ENCODE measurements around the gene PARD6B.
"Not testable (repeated sequence)": the region's sequence is repeated elsewhere in the genome, so short reads cannot be mapped to it uniquely, and the experiment has no call there.

The PARD6B gene

DNA sequence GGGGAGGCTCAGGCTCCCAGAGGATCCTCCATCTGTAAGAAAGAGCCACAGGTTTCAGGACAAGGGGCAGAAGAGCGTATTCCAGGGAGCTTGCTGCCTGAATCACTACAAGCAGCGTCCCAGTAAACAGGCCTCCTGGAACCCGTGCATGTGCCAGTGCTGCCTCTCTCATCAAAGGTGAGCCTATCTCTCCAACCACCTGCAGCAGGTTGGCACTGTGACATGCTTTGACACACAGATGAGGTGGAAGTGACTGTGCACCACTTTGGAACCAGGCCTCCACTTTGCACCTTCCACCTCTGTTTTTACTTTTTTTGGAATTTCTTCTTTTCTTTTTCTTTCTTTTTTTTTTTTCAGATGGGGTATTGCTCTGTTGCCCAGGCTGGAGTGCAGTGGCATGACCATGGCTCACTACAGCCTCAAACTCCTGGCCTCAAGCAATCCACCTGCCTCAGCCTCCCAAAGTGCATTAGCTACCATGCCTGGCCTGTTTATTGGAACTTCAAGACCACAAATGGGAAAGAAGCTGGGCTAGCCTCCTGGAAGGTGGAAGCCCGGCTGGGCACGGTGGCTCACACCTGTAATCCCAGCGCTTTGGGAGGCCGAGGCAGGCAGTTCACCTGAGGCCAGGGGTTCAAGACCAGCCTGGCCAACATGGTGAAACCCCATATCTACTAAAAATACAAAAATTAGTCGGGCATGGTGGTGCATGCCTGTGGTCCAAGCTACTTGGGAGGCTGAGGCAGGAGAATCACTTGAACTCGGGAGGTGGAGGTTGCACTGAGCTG lies 27.5 kb upstream of the PARD6B start:
- not testable (repeated sequence) for DNase-seq

GRCh38 chr20:50704514-50704913 lies 26.9 kb upstream of the PARD6B start:
- no peak for DNase-seq

DNA sequence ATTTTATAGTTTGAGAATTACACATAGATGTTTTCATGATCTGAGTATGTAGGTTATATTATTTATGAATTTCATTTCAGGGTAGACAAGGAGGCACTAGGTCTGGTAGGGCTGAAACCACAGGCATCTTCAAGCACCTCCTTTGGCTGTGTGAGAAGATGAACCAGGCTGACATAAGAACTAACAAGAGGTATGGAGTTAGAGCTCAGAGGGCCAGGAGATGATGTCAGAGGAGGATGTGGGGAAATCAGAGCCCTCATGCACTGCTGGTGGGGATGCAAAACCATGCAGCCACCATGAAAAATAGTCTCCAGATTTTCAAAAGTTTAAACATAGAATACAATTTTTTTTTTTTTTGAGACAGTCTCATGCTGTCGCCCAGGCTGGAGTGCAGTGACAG lies 26.4 kb upstream of the PARD6B start:
- DNase-seq: no peak

DNA sequence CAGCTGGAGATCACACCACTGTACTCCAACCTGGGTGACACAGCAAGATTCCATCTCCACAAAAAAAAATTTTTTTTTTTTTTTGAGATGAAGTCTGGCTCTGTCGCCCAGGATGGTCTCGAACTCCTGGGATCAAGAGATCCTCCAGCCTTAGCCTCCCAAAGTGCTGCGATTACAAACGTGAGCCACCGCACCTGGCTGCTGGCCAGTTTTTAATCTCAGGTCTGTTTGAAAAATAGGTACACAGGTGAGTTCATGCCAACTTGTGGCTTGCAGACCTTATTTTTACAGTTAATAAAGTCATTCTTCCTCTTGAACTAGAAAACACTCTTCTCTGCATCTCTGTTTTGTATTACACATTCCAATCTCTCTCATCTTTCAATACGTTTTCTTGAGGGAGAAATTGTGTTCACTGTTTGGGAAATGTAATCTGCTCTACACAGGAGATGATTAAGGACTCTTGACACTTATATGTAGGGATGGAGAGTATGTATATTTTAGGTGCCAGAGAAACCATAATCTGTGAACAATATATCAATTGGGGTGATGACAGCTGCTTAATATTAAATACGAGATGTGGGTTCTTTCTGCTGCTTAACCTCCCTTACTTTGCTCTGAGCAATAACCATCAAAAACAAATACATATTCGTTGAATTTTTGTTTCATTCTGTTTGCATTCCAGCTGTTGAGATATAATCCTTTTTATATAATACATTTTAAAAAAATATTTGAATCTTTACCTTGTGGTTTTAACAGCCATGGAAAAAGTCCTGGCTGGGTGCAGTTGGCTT lies 22.3 kb upstream of the PARD6B start:
- DNase-seq: no peak

GRCh38 chr20:50709636-50709973 lies 21.8 kb upstream of the PARD6B start:
- DNase-seq: no peak

- peak; percentile 14 for DNase-seq
Measured at GRCh38 chr20:50710492-50711063, 20.8 kb upstream of the PARD6B start.

DNA sequence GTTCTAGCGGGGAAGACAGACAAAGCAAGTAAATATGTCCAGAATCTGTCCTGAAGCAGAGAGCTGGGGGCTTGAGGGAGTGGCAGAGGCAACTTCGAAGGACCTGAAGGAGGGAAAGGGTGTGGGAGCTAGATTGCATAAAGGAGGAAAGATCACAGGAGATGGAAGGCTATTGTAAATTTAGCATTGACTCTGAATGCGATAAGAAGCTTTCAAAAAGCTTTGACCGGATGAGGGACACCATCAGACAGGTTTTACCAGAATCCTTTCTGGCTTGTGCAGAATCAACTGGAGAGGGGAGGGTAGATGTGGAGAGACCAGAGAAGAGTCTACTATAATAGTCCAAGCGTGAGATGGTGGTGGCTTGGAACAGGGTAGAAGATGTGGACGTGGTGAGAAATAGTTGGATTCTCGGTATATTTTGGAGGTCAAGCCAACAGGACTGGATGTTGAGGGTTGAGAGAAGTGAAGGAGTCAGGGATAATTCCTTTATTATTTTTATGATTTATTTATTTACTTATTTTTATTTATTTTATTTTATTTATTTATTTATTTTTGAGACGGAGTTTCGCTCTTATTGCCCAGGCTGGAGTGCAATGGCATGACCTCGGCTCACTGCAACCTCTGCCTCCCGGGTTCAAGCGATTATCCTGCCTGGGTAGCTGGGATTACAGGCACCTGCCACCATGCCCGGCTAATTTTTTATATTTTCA lies 20.1 kb upstream of the PARD6B start:
- no peak for DNase-seq

- DNase-seq: no peak
Measured at GRCh38 chr20:50712771-50713656, 18.4 kb upstream of the PARD6B start.

DNA sequence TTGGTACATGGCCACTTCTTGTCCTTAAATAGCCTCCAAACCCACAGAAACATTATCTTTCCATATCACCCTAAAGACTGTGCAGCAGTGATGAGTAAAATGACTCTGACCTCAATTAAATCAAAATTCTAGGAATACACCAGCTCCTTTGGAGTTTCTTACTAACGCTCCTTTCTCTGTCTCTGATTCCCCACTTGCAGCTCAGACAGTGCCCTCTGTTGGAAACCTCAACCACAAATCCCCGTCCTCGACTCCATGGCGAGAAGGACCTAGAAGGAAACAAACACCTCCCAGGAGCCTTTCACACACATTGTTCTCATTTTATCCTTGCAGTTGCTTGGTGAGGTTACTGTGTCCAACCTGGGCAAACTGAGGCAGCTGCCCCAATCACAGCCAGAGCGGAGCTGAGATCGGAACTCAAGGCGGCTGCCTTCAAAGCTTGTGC lies 17.7 kb upstream of the PARD6B start:
- DNase-seq: no peak

- DNase-seq: not testable (repeated sequence)
Measured at GRCh38 chr20:50714426-50714825, 17.0 kb upstream of the PARD6B start.

DNA sequence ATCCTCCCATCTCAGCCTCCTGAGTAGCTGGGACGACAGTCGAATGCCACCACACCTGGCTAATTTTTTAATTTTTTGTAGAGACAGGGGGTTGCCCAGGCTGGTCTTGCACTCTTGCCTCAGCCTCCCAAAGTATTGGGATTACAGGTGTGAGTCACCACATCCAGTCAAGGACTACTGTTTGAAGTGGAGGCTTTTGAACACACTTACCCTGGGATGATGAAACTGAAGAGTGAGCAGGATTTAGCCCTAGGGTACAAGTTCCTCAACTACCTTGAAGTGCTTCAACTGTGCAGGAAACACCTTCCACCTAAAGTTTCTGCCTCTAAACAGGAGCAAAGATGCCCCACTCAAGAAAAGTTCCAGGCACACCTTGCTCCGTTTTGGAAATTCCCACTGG lies 15.7 kb upstream of the PARD6B start:
- DNase-seq: no peak

DNA sequence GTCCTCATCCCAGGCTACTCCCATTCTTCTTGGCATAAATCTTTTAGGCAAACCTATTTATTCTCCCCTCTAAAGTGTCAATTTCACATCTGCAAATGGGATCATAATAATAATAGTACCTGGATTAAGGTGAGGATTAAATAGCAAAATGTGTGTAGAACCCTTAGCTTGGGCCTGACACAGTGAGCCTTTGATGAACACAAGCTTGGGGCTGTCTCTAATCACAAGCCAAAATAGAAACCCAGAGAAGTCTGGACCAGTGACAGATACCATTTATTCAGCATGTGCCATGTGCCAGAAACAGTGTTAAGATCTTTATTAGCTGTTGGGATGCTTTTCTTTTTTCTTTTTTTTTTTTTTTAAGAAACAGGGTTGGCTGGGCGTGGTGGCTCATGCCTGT lies 14.9 kb upstream of the PARD6B start:
- no peak for DNase-seq

DNA sequence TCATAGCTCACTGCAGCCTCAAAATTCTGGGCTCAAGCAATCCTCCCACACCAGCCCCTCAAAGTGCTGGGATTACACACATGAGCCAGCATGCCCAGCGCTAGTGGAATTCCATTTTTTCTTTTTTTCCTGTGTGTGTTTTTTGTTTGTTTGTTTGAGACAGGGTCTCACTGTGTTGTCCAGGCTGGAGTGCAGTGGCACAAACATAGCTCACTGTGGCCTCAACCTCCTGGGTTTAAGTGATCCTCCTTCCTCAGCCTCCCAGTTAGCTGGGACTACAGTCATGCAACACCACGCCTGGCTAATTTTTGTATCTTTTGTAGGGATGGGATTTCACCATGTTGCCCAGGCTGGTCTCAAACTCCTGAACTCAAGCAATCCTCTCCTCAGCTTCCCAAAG lies 14.1 kb upstream of the PARD6B start:
- DNase-seq: no peak

GRCh38 chr20:50717974-50718761 lies 13.2 kb upstream of the PARD6B start:
- DNase-seq: no peak

- no peak for DNase-seq
Measured at GRCh38 chr20:50719328-50719727, 12.1 kb upstream of the PARD6B start.

DNA sequence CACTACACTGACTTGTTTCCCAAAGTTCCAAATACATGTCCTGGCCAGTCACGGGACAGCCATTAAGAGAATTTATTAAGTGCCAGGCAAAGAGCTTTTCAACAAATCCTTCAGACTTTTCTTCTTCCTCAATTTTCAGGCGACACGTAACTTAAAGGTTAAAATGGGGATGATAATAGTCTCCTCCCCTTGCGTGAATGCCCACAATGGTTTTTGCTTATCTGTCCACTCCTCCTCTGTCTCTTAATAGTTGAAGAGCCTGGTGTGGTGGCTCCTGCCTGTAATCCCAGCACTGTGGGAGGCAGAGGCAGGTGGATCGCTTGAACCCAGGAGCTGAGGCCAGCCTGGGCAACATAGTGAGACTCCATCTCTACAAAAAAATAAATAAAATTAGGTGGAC lies 11.4 kb upstream of the PARD6B start:
- no peak for DNase-seq

GRCh38 chr20:50720582-50720981 lies 10.8 kb upstream of the PARD6B start:
- DNase-seq: no peak

DNA sequence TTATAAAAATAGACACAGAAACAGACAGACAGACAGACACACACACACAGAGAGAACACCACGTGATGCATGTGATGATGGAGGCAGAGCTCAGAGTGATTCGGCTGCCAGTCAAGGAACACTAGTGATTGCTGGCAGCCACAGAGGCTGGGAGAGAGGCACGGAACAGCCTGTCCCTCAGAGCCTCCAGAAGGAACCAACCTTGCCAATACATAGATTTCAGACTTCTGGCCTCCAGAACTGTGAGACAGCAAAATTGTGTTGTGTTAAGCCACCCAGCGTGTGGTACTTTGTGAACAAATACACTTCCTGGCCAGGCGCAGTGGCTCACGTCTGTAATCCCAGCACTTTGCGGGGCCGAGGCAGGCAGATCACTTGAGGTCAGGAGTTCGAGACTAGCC lies 9.5 kb upstream of the PARD6B start:
- no peak for DNase-seq

DNA sequence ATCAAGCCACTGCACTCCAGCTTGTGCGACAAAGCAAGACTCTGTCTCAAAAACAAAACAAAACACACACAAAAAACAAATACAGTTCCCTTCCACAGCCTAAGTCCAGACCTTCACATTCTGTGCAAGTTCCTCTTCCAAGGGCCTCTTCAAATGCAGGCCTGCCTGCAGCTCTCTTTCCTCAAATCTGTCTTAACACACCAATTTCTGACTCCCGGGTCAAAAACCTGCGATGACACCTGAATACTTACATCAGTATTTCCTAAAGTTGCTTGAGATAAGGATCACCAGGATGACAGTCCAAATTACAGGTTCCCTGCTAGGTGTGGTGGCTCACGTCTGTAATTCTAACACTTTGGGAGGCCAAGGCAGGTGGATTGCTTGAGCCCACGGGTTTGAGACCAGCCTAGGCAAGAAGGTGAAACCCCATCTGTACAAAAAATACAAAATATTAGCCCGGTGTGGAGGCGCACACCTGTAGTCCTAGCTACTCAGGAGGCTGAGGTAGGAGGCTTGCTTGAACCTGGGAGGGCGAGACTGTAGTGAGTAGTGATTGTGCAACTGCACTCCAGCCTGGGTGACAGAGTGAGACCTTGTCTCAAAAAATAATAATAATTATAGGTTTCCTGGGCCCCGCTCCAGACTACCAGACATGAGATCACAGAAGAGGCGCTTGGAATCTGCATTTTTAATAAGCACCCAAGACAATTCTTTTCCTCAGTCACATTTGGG lies 8.8 kb upstream of the PARD6B start:
- no peak for DNase-seq

- DNase-seq: no peak
Measured at GRCh38 chr20:50723672-50724071, 7.7 kb upstream of the PARD6B start.
